GM12878 (cell line): ENCODE measurements around the gene CDK5R1. TPM values are rescaled to one million over a fixed set of nuclear protein-coding genes. Genes with fewer than 3 reads are reported as not detected.

ENCODE experiments used
- IRF4 ChIP-seq: IDR thresholded peaks from 2 replicates; pipeline ENCODE4 v1.6.1; 2011; ENCODE audit warnings: low read depth, low read length
- MXI1 ChIP-seq: fragments of 150-350 bp; IDR thresholded peaks from 2 replicates; pipeline ENCODE4 v1.6.1; 2011; ENCODE audit warnings: low read depth, mild to moderate bottlenecking, inconsistent platforms, low read length, improper control_type of control experiment
- NFYB ChIP-seq: IDR thresholded peaks from 2 replicates; pipeline ENCODE4 v1.6.1; 2011; ENCODE audit warnings: low read depth, mild to moderate bottlenecking, low read length, improper control_type of control experiment, moderate library complexity; ENCODE audit not compliant: insufficient read depth
- NR2F1 ChIP-seq: fragments of 450-650 bp; conservative IDR thresholded peaks from 2 replicates; pipeline ENCODE4 v1.6.1; 2017; ENCODE audit warnings: mild to moderate bottlenecking
- POLR2AphosphoS5 ChIP-seq: IDR thresholded peaks from 2 replicates; pipeline ENCODE4 v1.6.1; 2011; ENCODE audit warnings: mild to moderate bottlenecking, low read length, inconsistent platforms
- POU2F2 ChIP-seq: IDR thresholded peaks from 3 replicates; pipeline ENCODE4 v1.6.1; 2011; ENCODE audit warnings: low read depth, mild to moderate bottlenecking, low read length, borderline replicate concordance
- RAD51 ChIP-seq: fragments of 450-650 bp; IDR thresholded peaks from 2 replicates; pipeline ENCODE4 v1.6.1; 2016; ENCODE audit warnings: moderate library complexity, mild to moderate bottlenecking, inconsistent platforms
- SMAD1 ChIP-seq: fragments of 450-650 bp; IDR thresholded peaks from 2 replicates; pipeline ENCODE4 v1.6.1; 2018; ENCODE audit warnings: mild to moderate bottlenecking, low read depth; ENCODE audit not compliant: partially characterized antibody
- SMC3 ChIP-seq: IDR thresholded peaks from 2 replicates; pipeline ENCODE4 v1.6.1; 2011; ENCODE audit warnings: low read length, improper control_type of control experiment, borderline replicate concordance
- WRNIP1 ChIP-seq: IDR thresholded peaks from 2 replicates; pipeline ENCODE4 v1.6.1; 2011; ENCODE audit warnings: low read depth, low read length, improper control_type of control experiment, borderline replicate concordance
- ZNF384 ChIP-seq: IDR thresholded peaks from 2 replicates; pipeline ENCODE4 v1.6.1; 2012; ENCODE audit warnings: low read depth, mild to moderate bottlenecking, low read length, improper control_type of control experiment, borderline replicate concordance
- ZSCAN29 ChIP-seq: fragments of 450-650 bp; IDR thresholded peaks from 2 replicates; pipeline ENCODE4 v1.6.1; 2017; ENCODE audit warnings: mild to moderate bottlenecking, moderate library complexity
- polyA plus RNA-seq, 11 experiments: library from polyadenylated mRNA; depleted of rRNA in 4 of 11; unstranded in 6 of 11; stranded (reverse) in 5 of 11; fragments of >200 nt; fragmentation: Nextera tagmentation in 4 of 11; fragmentation: Illumina TruSeq in 1 of 11; extraction: Ambion mirVana in 4 of 11; extraction: Trizol in 1 of 11; gene quantifications; 1 replicate in 1 of 11; 2 replicates in 10 of 11; pipeline versions ENCODE4 v1.2.1 to v1.2.3, GENCODE V29; 2011 to 2016; ENCODE audit warnings: inconsistent platforms in 2 of 11, missing spikeins in 2 of 11, low read depth in 1 of 11
- total RNA-seq, 4 experiments: library from RNA; depleted of rRNA in 3 of 4; stranded (reverse); fragments of >200 nt in 3 of 4; fragmentation: Illumina TruSeq in 1 of 4; extraction: Trizol in 1 of 4; gene quantifications; 2 replicates each; pipeline versions ENCODE4 v1.2.1 to v1.2.3, GENCODE V29; 2013 to 2021
- TF ChIP-seq, protein P1 (sequence below): fragments of 450-650 bp; IDR thresholded peaks from 2 replicates; pipeline ENCODE4 v1.6.1; 2018; ENCODE audit warnings: borderline replicate concordance, mild to moderate bottlenecking; ENCODE audit not compliant: partially characterized antibody
- TF ChIP-seq, protein P2 (sequence below): IDR thresholded peaks from 2 replicates; pipeline ENCODE4 v1.6.1; 2012; ENCODE audit warnings: low read depth, low read length, improper control_type of control experiment

CDK5R1 gene
- total and polyA plus RNA-seq, 10 of the 15 experiments (the other 5 are each of a cell fraction or from before 2014, with no cell fraction given), result 1.1 to 28.3 (median 12.2) TPM

DNA sequence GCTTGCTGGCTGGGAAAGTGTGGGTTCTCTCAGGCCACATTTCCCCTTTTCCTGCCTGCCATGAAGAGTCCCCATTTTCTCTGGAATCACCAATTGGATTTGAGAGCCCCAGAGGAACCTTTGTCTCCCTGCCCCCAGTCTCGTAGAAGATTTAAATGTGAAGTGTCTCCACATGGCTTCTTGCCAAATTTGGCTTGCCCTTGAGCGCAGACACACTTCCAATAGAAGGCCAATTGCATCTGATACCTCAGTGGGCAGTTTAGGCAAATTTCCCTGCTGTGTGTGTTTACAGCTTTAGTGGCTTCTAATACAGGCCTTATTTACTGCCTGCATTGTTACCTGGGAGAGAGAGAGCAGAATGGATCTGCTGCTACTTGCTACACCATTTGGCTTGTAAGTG, 29.7 kb downstream of the CDK5R1 start (continued):
- TF ChIP-seq MXI1 (peak; percentile 57; the same call in 1 of the 2 replicates), SMC3 (0 out of 2 replicates have a peak, but pooled peaks have one; percentile 13), NR2F1 (0 out of 2 replicates have a peak, but pooled peaks have one; percentile 2), IRF4 (0 out of 2 replicates have a peak, but pooled peaks have one; percentile 39), RAD51 (no peak), NFYB (0 out of 2 replicates have a peak, but pooled peaks have one; percentile 19), ZNF384 (0 out of 2 replicates have a peak, but pooled peaks have one; percentile 19), SMAD1 (peak; percentile 76), POU2F2 (peak; percentile 76; the same call in 2 of the 3 replicates), WRNIP1 (0 out of 2 replicates have a peak, but pooled peaks have one; percentile 61), ZSCAN29 (no peak), POLR2AphosphoS5 (no peak; the same call in 1 of the 2 replicates)
- TF ChIP-seq, protein P1, sequence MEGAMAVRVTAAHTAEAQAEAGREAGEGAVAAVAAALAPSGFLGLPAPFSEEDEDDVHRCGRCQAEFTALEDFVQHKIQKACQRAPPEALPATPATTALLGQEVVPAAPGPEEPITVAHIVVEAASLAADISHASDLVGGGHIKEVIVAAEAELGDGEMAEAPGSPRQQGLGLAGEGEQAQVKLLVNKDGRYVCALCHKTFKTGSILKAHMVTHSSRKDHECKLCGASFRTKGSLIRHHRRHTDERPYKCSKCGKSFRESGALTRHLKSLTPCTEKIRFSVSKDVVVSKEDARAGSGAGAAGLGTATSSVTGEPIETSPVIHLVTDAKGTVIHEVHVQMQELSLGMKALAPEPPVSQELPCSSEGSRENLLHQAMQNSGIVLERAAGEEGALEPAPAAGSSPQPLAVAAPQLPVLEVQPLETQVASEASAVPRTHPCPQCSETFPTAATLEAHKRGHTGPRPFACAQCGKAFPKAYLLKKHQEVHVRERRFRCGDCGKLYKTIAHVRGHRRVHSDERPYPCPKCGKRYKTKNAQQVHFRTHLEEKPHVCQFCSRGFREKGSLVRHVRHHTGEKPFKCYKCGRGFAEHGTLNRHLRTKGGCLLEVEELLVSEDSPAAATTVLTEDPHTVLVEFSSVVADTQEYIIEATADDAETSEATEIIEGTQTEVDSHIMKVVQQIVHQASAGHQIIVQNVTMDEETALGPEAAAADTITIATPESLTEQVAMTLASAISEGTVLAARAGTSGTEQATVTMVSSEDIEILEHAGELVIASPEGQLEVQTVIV, result no peak
- TF ChIP-seq, protein P2, sequence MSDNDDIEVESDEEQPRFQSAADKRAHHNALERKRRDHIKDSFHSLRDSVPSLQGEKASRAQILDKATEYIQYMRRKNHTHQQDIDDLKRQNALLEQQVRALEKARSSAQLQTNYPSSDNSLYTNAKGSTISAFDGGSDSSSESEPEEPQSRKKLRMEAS, result peak; percentile 50; the same call in 1 of the 2 replicates
